ENCODE measurements around the gene CACNA1S.

The CACNA1S gene

GRCh38 chr1:201112173-201112731 is at the start of gene CACNA1S:
TSS of gene CACNA1S (minus strand) at chr1:201112426. CDS start at chr1:201112339, 87 bp downstream.
- DNase-seq = no peak

DNA sequence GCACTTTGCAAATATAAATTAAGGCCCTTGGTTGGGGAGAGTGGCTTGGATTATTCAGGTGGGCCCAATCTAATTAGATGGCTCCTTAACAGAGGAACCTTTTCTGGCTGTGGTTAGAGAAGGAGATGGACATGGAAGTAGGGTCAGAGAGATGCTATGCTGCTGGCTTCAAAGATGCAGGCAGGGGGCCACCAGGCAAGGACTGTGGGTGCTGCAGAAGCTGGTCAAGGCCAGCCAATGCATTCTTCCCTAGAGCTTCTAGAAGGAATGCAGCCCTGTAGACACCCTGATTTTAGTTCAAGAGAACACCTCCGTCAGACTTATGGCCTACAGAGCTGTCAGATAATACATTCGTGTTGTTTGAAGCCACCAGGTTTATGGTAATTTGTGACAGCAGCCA is 45.7 kb upstream of the CACNA1S start:
- DNase-seq = no peak

- DNase-seq = no peak
Observed at GRCh38 chr1:201156819-201157218, 44.6 kb upstream of the CACNA1S start.

GRCh38 chr1:201156346-201156745 is 44.1 kb upstream of the CACNA1S start:
- no peak for DNase-seq

- DNase-seq = no peak
Observed at GRCh38 chr1:201155354-201155753, 43.1 kb upstream of the CACNA1S start.

- DNase-seq = peak; percentile 99
Observed at GRCh38 chr1:201154389-201155165, 42.4 kb upstream of the CACNA1S start, which contains the start of gene TMEM9. TSS of gene TMEM9 (minus strand) at chr1:201154474. CDS start at chr1:201153923, 551 bp downstream.

DNA sequence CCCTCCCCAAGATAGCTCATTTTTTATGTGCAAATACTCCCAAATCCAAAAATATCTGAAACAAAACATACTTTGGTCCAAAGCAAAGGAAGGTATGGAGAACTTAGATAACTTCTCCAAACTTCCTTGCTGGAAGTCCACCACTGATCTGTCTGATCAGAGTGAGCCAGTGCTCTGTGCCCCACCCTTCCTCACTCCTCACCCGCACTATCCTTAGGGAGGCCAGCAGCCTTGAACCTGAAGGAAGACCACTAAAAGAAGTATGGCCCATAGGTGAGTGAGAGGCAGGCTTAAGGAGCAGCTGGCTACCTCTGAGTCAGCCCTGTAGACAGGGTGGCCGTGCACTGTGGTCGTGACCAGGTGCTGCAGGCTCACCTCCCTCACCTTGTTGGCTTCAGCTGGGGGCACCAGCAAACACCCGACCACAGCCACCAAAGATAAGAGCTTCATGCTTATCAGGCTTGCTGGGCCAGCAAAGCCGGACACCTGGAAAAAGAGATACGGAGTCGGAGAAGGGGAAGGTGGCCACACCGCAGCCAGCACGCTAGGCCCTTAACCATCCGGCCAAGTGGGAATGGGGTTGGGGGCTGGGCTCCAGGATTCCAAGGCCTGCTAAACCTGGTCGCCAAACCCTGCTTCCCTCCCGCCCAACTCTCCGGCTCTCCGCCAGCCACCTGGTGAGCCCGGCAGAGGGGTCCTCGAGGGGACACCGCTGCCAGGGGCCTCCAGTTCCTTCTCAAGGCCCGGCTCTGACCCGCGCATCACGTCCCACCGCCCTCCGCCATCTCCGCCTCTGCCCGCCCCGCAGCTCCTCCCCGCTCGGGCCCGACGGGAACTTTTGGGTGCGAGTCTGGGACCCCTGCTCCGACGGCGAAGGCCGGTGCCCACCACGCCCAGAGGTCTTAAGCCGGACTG is 41.5 kb upstream of the CACNA1S start:
- DNase-seq = no peak

GRCh38 chr1:201149400-201149799 is 37.2 kb upstream of the CACNA1S start:
- DNase-seq = no peak

- DNase-seq = no peak
Observed at GRCh38 chr1:201147396-201148015, 35.3 kb upstream of the CACNA1S start.

DNA sequence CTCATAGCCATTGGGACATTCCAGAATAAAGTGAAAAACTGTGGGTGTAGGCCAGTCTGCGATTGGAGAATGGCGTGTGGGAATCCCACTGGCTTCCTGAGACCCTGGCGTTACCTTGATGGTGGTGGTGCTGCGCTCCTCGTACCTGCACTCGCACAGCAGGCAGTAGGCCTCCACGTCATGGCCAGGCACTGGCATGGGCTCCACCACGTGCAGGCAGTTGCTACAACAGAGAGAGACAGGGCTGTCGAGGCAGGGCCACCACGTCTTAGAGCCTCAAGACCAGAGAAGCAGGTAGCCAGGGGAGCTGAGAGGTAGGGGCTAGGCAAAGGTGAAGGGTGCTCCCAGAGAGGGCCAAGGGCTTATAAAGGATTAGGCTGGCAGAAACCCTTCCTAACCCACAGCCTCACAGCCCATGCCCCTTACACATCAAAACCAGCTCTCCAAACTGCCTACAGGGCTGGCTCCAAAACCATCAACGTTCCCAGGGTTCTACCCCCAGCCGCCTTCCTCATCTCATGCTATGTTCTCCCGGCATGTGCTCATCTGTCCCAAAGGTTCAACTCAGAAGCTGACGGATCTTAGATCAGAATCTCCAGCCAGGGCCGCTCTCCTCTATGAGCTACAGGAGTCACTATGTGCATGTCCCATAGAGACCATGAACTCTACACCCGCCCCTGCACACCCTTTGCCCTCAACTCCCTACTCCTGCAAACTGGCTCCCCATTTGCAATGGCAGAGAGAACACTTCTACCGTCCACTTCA is 34.6 kb upstream of the CACNA1S start:
- DNase-seq = no peak

- DNase-seq = no peak
Observed at GRCh38 chr1:201145816-201146215, 33.6 kb upstream of the CACNA1S start.

GRCh38 chr1:201145132-201145531 is 32.9 kb upstream of the CACNA1S start:
- DNase-seq = no peak

- no peak for DNase-seq
Observed at GRCh38 chr1:201144701-201145100, 32.5 kb upstream of the CACNA1S start.

DNA sequence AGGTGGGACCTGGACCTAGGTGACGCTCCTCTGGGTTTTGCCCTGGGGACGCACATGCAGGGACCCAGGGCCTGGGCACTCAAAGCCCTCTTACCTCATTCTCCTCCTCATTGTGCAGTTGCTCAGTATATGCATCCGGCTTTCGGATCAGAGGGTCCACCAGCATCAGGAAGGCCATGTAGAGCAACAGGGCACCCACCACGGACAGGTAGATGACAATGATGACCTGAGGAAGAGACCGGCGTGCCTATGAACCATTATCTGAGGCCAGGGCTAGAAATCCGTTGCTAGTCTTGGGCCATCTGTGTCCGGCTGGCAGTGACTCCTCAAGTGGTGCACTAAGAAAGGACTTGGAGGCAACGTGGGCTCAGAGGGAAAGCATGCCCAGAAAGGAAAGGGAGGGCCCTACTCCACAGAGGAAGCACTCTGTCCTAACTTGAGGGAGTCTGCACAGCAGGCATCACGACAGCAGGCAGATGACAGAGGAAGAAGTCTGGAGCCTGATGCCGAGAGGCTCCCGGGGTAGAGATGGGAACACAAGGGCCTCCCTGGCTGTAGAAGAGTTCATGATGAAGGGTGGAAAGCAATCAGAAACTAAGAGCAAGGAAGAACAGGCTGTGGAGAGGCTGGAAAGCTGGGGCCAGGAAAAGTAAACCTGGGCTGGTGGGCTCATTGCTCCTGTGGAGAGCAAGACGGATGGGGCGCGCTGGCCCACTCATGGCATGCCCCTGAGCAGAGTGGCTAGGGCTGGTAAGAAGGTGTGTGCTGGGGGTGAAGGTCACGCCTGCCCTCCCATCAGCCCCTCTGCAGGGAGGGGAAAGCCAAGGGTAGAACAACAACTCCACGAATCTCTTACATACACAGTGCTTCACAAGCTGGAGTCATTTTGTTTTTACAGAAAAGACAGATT is 31.8 kb upstream of the CACNA1S start:
- DNase-seq = no peak

- no peak for DNase-seq
Observed at GRCh38 chr1:201142849-201143725, 30.9 kb upstream of the CACNA1S start.

GRCh38 chr1:201142011-201142848 is 30.0 kb upstream of the CACNA1S start:
- DNase-seq = no peak

GRCh38 chr1:201141418-201141817 is 29.2 kb upstream of the CACNA1S start:
- DNase-seq = no peak

DNA sequence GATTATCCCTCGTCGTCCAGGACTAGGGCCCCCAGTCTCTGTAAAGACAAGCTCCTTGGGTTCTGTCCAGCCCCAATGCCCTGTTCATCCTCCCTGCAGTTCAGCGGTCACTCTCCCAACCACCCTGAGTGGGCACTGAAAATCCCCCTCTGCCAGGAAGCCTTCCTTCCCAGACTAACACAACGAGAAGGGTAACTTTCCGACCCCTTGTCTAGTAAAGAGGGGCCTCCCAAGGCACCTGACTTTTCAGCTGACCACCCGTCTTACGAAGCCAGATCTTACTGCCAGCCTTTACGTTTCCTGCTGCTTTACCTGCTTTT is 28.7 kb upstream of the CACNA1S start:
- no peak for DNase-seq

DNA sequence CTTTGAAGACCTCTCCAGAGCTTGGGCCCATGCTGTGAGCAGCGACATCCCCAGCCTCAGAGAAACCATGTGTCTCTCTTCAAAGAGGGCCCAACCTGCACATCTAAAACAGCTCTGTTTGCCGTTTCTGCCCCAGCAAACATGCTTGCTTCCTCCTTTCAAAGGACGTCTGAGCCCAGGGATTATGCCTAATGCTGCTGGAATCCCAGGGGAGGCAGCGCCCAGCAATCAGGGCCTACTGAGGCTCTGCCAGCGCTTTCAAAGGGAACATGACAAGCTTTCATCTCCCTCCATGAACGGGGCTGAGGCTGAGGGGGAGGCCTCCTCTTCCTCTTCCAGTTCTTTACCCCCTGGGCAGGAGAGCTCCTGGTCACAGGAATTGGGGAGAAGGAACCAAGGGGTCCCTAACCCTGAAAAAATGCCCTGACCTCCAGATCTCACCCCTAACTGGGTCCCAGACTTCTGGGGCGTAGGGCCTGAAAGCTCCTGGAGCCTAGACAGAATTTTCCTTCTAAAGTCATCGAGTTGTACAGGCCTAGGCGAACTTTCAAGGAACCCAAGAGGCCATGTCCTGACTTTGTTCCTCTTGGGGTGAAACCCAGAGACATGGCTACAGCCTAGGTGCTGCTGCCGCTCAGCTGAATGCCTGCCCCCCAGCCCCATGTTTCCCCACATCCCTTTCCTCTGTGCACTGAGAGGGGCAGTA is 28.2 kb upstream of the CACNA1S start:
- DNase-seq = no peak

Measured in activated CD4-positive, alpha-beta T cell treated with anti-CD3 and anti-CD28 coated beads for 48 hours (primary cell).